H1 (cell line): ENCODE results near the gene DYRK1A. TPM values are rescaled to one million over a fixed set of nuclear protein-coding genes. Genes with fewer than 3 reads are reported as not detected.

Experiments
- CTCF ChIA-PET: fragments of 300-600 bp; sonication (Branson Sonifier 250); formaldehyde crosslinking; loops from one replicate; lab custom pipeline; 2021; ENCODE audit not compliant: partially characterized antibody; lab: Charles Lee
- POLR2A ChIA-PET: fragments of 300-600 bp; sonication (Branson Sonifier 250); formaldehyde crosslinking; loops from one replicate; lab custom pipeline; 2021; ENCODE audit warnings: inconsistent platforms; ENCODE audit not compliant: partially characterized antibody; lab: Charles Lee
- DNase-seq, 2 experiments: peaks; one replicate each; pipeline versions ENCODE4 v3.0.0 to v3.0.0-alpha.2; 2010 to 2022; ENCODE audit warnings: low spot score in 2 of 2, low read depth in 1 of 2, mixed read lengths in 1 of 2
- FAIRE-seq: peaks from 2 replicates; lab custom pipeline; 2011; peaks lifted over from hg19 to GRCh38; lab: Jason Lieb, UNC
- H2AFZ ChIP-seq: 2 replicates; pipeline ENCODE4 v1.8.1; 2012; ENCODE audit warnings: low read length, inconsistent platforms
- H2AK5ac ChIP-seq: 2 replicates; pipeline ENCODE4 v1.6.1; 2013; ENCODE audit warnings: low read depth, low read length
- H2BK120ac ChIP-seq: replicated peaks from 2 replicates; pipeline ENCODE3; 2013; ENCODE audit warnings: low read depth, low read length, inconsistent platforms
- H2BK12ac ChIP-seq: 2 replicates; pipeline ENCODE4 v1.6.1; 2013; ENCODE audit warnings: low read depth, low read length
- H2BK15ac ChIP-seq: 2 replicates; pipeline ENCODE4 v1.6.1; 2013; ENCODE audit warnings: low read length
- H2BK20ac ChIP-seq: 2 replicates; pipeline ENCODE4 v1.6.1; 2013; ENCODE audit warnings: low read length
- H2BK5ac ChIP-seq: 2 replicates; pipeline ENCODE4 v1.6.1; 2013; ENCODE audit warnings: low read depth, low read length
- H3K14ac ChIP-seq: 2 replicates; pipeline ENCODE4 v1.6.1; 2013; ENCODE audit warnings: inconsistent platforms; ENCODE audit not compliant: insufficient read length
- H3K18ac ChIP-seq: 2 replicates; pipeline ENCODE4 v1.6.1; 2013; ENCODE audit warnings: low read length; ENCODE audit errors: extremely low read depth
- H3K23ac ChIP-seq: 2 replicates; pipeline ENCODE4 v1.6.1; 2013; ENCODE audit warnings: inconsistent platforms; ENCODE audit not compliant: insufficient read length
- H3K23me2 ChIP-seq: 2 replicates; pipeline ENCODE4 v1.6.1; 2013; ENCODE audit warnings: low read depth, low read length
- H3K27ac ChIP-seq: 2 replicates; pipeline ENCODE4 v1.6.1; 2011; ENCODE audit warnings: low read depth, low read length, inconsistent platforms
- H3K27me3 ChIP-seq, 4 experiments: replicated peaks in 1 of 4; 1 replicate in 1 of 4; 2 replicates in 3 of 4; pipeline versions ENCODE4 v1.6.1 to v1.8.1; 2011 to 2013; ENCODE audit warnings: low read length in 3 of 4, mild to moderate bottlenecking in 3 of 4, inconsistent platforms in 2 of 4, mixed read lengths in 2 of 4, moderate library complexity in 1 of 4; ENCODE audit not compliant: control insufficient read depth in 3 of 4, insufficient read depth in 3 of 4; ENCODE audit errors: extremely low read depth in 1 of 4
- H3K36me3 ChIP-seq, 4 experiments: 2 replicates each; pipeline versions ENCODE4 v1.6.1 to v1.8.1; 2011 to 2013; ENCODE audit warnings: mild to moderate bottlenecking in 4 of 4, low read length in 3 of 4, moderate library complexity in 2 of 4, control low read depth in 1 of 4, inconsistent platforms in 1 of 4; ENCODE audit not compliant: insufficient read depth in 4 of 4, control insufficient read depth in 2 of 4
- H3K4ac ChIP-seq: replicated peaks from 2 replicates; pipeline ENCODE3; 2013; ENCODE audit warnings: low read length, low read depth, mixed read lengths, inconsistent platforms; ENCODE audit not compliant: insufficient read length
- H3K4me1 ChIP-seq, 4 experiments: replicated peaks in 1 of 4; 1 replicate in 1 of 4; 2 replicates in 3 of 4; pipeline versions ENCODE4 v1.6.1 to v1.8.1; 2011 to 2013; ENCODE audit warnings: low read length in 3 of 4, inconsistent platforms in 2 of 4, mixed read lengths in 1 of 4; ENCODE audit not compliant: insufficient read depth in 4 of 4, control insufficient read depth in 3 of 4
- H3K4me2 ChIP-seq, 2 experiments: 2 replicates each; pipeline versions ENCODE4 v1.6.1 to v1.8.1; 2011 to 2013; ENCODE audit warnings: low read depth in 2 of 2, low read length in 2 of 2, control low read depth in 1 of 2, inconsistent platforms in 1 of 2, mild to moderate bottlenecking in 1 of 2; ENCODE audit not compliant: insufficient read depth in 1 of 2
- H3K4me3 ChIP-seq, 4 experiments: fragments of 200-600, 300-600 bp in 1 of 4; sonication (generic), shearing (Covaris generic), sonication (Bioruptor Twin) in 1 of 4; 2 replicates each; pipeline versions ENCODE4 v1.5.1 to v1.8.1; 2011 to 2016; ENCODE audit warnings: low read length in 4 of 4, low read depth in 3 of 4, control low read depth in 2 of 4, inconsistent platforms in 2 of 4, mild to moderate bottlenecking in 2 of 4, mixed read lengths in 1 of 4, moderate library complexity in 1 of 4; ENCODE audit not compliant: insufficient read depth in 2 of 4; ENCODE audit errors: extremely low read depth in 1 of 4
- H3K56ac ChIP-seq: replicated peaks from 2 replicates; pipeline ENCODE3; 2013; ENCODE audit warnings: low read depth, mild to moderate bottlenecking, mixed read lengths, low read length, inconsistent platforms; ENCODE audit not compliant: insufficient read length
- H3K79me1 ChIP-seq: 2 replicates; pipeline ENCODE4 v1.6.1; 2013; ENCODE audit warnings: low read depth, low read length, control low read depth
- H3K79me2 ChIP-seq, 2 experiments: 2 replicates each; pipeline versions ENCODE4 v1.6.1 to v1.8.1; 2012 to 2013; ENCODE audit warnings: low read length in 2 of 2, mild to moderate bottlenecking in 2 of 2, inconsistent platforms in 1 of 2; ENCODE audit not compliant: insufficient read depth in 2 of 2, control insufficient read depth in 1 of 2
- H3K9ac ChIP-seq, 4 experiments: replicated peaks in 1 of 4; 1 replicate in 1 of 4; 2 replicates in 3 of 4; pipeline versions ENCODE4 v1.6.1 to v1.8.1; 2011 to 2013; ENCODE audit warnings: low read depth in 3 of 4, low read length in 3 of 4, control low read depth in 2 of 4, mild to moderate bottlenecking in 2 of 4, moderate library complexity in 2 of 4, inconsistent platforms in 1 of 4; ENCODE audit errors: extremely low read depth in 1 of 4
- H3K9me3 ChIP-seq, 2 experiments: 2 replicates each; pipeline versions ENCODE4 v1.6.1 to v1.8.1; 2012 to 2013; ENCODE audit warnings: mild to moderate bottlenecking in 2 of 2, moderate library complexity in 2 of 2, control low read depth in 1 of 2, inconsistent platforms in 1 of 2, low read depth in 1 of 2, low read length in 1 of 2, mixed read lengths in 1 of 2; ENCODE audit not compliant: insufficient read depth in 2 of 2
- H4K20me1 ChIP-seq, 2 experiments: replicated peaks in 1 of 2; 2 replicates each; pipeline versions ENCODE3 to v1.8.1; 2011 to 2013; ENCODE audit warnings: inconsistent platforms in 2 of 2, low read length in 2 of 2, mild to moderate bottlenecking in 1 of 2; ENCODE audit not compliant: insufficient read depth in 2 of 2, control insufficient read depth in 1 of 2
- H4K5ac ChIP-seq: 2 replicates; pipeline ENCODE4 v1.6.1; 2013; ENCODE audit warnings: low read length, low read depth, mixed read lengths, inconsistent platforms; ENCODE audit not compliant: insufficient read length
- H4K8ac ChIP-seq: 2 replicates; pipeline ENCODE4 v1.8.0; 2013; ENCODE audit warnings: mild to moderate bottlenecking, moderate library complexity, low read length, inconsistent platforms; ENCODE audit not compliant: insufficient read depth; ENCODE audit errors: extremely low read depth
- H4K91ac ChIP-seq: replicated peaks from 2 replicates; pipeline ENCODE3; 2013; ENCODE audit warnings: low read length, mixed read lengths, inconsistent platforms; ENCODE audit not compliant: insufficient read length
- CTCF ChIP-seq, 3 experiments: IDR thresholded peaks; 1 replicate in 2 of 3; 2 replicates in 1 of 3; pipeline versions ENCODE4 v1.5.1 to v1.6.1; 2011; ENCODE audit warnings: low read length in 3 of 3, mild to moderate bottlenecking in 3 of 3, inconsistent platforms in 2 of 3, low read depth in 1 of 3, moderate library complexity in 1 of 3; ENCODE audit not compliant: insufficient read depth in 1 of 3; ENCODE audit errors: control extremely low read depth in 1 of 3
- HDAC2 ChIP-seq, 2 experiments: fragments of 300-600 bp in 1 of 2; sonication (generic) in 1 of 2; IDR thresholded peaks; 2 replicates each; pipeline ENCODE4 v1.6.1; 2011 to 2012; ENCODE audit warnings: low read depth in 2 of 2, low read length in 2 of 2, mild to moderate bottlenecking in 2 of 2, moderate library complexity in 2 of 2, borderline replicate concordance in 1 of 2, inconsistent platforms in 1 of 2
- KDM5A ChIP-seq: fragments of 200-600 bp; IDR thresholded peaks from 2 replicates; pipeline ENCODE4 v1.7.1; 2012; ENCODE audit warnings: mild to moderate bottlenecking, low read length, inconsistent platforms, mixed read lengths
- NRF1 ChIP-seq: IDR thresholded peaks from 2 replicates; pipeline ENCODE4 v1.6.1; 2011; ENCODE audit warnings: mild to moderate bottlenecking, low read depth, low read length, improper control_type of control experiment
- RBBP5 ChIP-seq: IDR thresholded peaks from 2 replicates; pipeline ENCODE4 v1.7.1; 2012; ENCODE audit warnings: low read depth, mild to moderate bottlenecking, inconsistent platforms, low read length, moderate library complexity, borderline replicate concordance
- SIN3A ChIP-seq, 2 experiments: IDR thresholded peaks in 1 of 2; conservative IDR thresholded peaks in 1 of 2; 2 replicates each; pipeline ENCODE4 v1.6.1; 2011 to 2012; ENCODE audit warnings: low read length in 2 of 2, improper control_type of control experiment in 1 of 2, low read depth in 1 of 2, mild to moderate bottlenecking in 1 of 2
- USF2 ChIP-seq: IDR thresholded peaks from 2 replicates; pipeline ENCODE4 v1.6.1; 2011; ENCODE audit warnings: low read length, improper control_type of control experiment
- WGBS, 2 experiments: shearing (Covaris generic) in 1 of 2; methylation state at CpG; one replicate each; pipeline versions ENCODE4 v1.1.6 to v1.1.7; 2013 to 2015; ENCODE audit warnings: low lambda C conversion rate in 2 of 2, mixed read lengths in 2 of 2, inconsistent platforms in 1 of 2, low coverage in 1 of 2, missing lambda C conversion rate in 1 of 2; ENCODE audit not compliant: insufficient replicate concordance in 2 of 2, insufficient coverage in 1 of 2, insufficient read length in 1 of 2; ENCODE audit errors: extremely low coverage in 1 of 2, missing lambda C conversion rate in 1 of 2; 5-methylcytosine and 5-hydroxymethylcytosine counted together
- polyA plus RNA-seq, 7 experiments: library from polyadenylated mRNA; depleted of rRNA in 3 of 7; stranded (reverse) in 5 of 7; unstranded in 2 of 7; fragments of >200 nt in 5 of 7; fragments of 200-250 nt in 2 of 7; gene quantifications; 1 replicate in 5 of 7; 2 replicates in 1 of 7; 4 replicates in 1 of 7; pipeline versions ENCODE4 v1.2.1 to v1.2.3, GENCODE V29; 2011 to 2013; ENCODE audit warnings: missing spikeins in 2 of 7, mixed read lengths in 2 of 7
- total RNA-seq: library from RNA; stranded (reverse); fragmentation: NEBNext Ultra II Directional; extraction: Animal tissue kit (Norgen Biotek cat#: 25700); gene quantifications from 2 replicates; pipeline ENCODE4 v1.2.1, GENCODE V29; 2021

The DYRK1A gene
- total and polyA plus RNA-seq, 2 of the 8 experiments (the other 6 are each of a cell fraction or from before 2014, with no cell fraction given) = 61.1 to 62.2 TPM

- H4K20me1 ChIP-seq = no peaks in the 10 kb centered on the region
- no peak overlapping the region for H4K91ac ChIP-seq
- no peak overlapping the region for H3K4ac ChIP-seq
- no peak overlapping the region for H2BK12ac ChIP-seq
- H2BK20ac ChIP-seq = no peak overlapping the region
- H3K56ac ChIP-seq = no peak overlapping the region
- H3K27ac ChIP-seq = no peak overlapping the region
- H3K79me2 ChIP-seq = no peaks in the 10 kb centered on the region
- H3K18ac ChIP-seq = no peak overlapping the region
- no peak overlapping the region for H3K4me2 ChIP-seq
- H4K5ac ChIP-seq = no peak overlapping the region
- no peaks in the 10 kb centered on the region for H3K36me3 ChIP-seq
- H2AK5ac ChIP-seq = no peak overlapping the region
- no peaks in the 10 kb centered on the region for H3K79me1 ChIP-seq
- H3K23me2 ChIP-seq = no peaks in the 10 kb centered on the region
- H3K4me1 ChIP-seq = no peaks in the 10 kb centered on the region; a peak in 2 of 7 replicates
- no peak overlapping the region for H3K4me3 ChIP-seq
- no peak overlapping the region for H2BK15ac ChIP-seq
- H3K9me3 ChIP-seq = no peaks in the 10 kb centered on the region
- H2BK5ac ChIP-seq = no peak overlapping the region
- no peaks in the 10 kb centered on the region for H3K27me3 ChIP-seq
- 89% methylated on average over 12 of the region's 12 CpGs; no CpG with 5 or more reads in 1 of the 2 experiments for WGBS, 2 experiments
- no peak for FAIRE-seq
- no peak overlapping the region; the same call in 1 of the 2 replicates for H4K8ac ChIP-seq
- DNase-seq = no peak
- POLR2A ChIA-PET = interaction anchor here (0.7 kb wide), 1 partner anchor 197 kb away, joined by 3 read pairs; no protein-coding TSS in a partner anchor
- H3K23ac ChIP-seq = no peak overlapping the region
- H3K14ac ChIP-seq = no peak overlapping the region
- no peak overlapping the region for H2BK120ac ChIP-seq
- no peak overlapping the region for H2AFZ ChIP-seq
- no peak overlapping the region for H3K9ac ChIP-seq
- CTCF ChIA-PET = interaction anchor here (0.7 to 2.0 kb wide), 5 partner anchors 8 to 828 kb away, joined by 3 to 5 read pairs (median 4); no protein-coding TSS in a partner anchor
- TF ChIP-seq NRF1 = no peak
- TF ChIP-seq HDAC2 (IDR thresholded peaks at IDR 0.05; ENCODE audit: borderline replicate concordance in 1 of 2, low read depth in 2 of 2, low read length in 2 of 2) = no peak
- TF ChIP-seq KDM5A = no peak
- no peak for TF ChIP-seq SIN3A (conservative IDR thresholded peaks at IDR 0.05 in 1 of 2, IDR thresholded peaks at IDR 0.05 in 1 of 2; ENCODE audit: low read depth in 1 of 2, low read length in 2 of 2)
- TF ChIP-seq USF2 = no peak
- no peak for TF ChIP-seq RBBP5
- TF ChIP-seq CTCF (IDR thresholded peaks at IDR 0.05; ENCODE audit: control extremely low read depth in 1 of 3, insufficient read depth in 1 of 3, low read depth in 1 of 3, low read length in 3 of 3) = peak in 2 of 3 experiments; percentile 22 to 26; a peak in 3 of 4 replicates
These were observed 161.8 kb downstream of the DYRK1A start for GRCh38 chr21:37528150-37528937.
